Measurements from ENCODE around the gene PHKG2. TPM values are rescaled to one million over a fixed set of nuclear protein-coding genes. Genes with fewer than 3 reads are reported as not detected.

PHKG2 gene
- total and polyA plus RNA-seq, 2 experiments from 2014 or later = 35.1 to 52.1 TPM

- TF ChIP-seq CTCF (IDR thresholded peaks at IDR 0.05; ENCODE audit: low read depth, low read length) = no peak
- DNase-seq (ENCODE audit: low read depth in 1 of 2, low spot score in 1 of 2) = no peak
- H3K4me3 ChIP-seq = peak overlapping the region; percentile 81
- H3K27me3 ChIP-seq = no peaks in the 10 kb centered on the region
- H3K27ac ChIP-seq = peak overlapping the region; percentile 91
- peaks cover 25% of the 10 kb centered on the region for H3K4me1 ChIP-seq (ENCODE audit: low read depth)
- no peaks in the 10 kb centered on the region for H3K9me3 ChIP-seq (ENCODE audit: low read depth)
- peaks cover 27% of the 10 kb centered on the region for H3K36me3 ChIP-seq
Measured at GRCh38 chr16:30774367-30775130, 26.3 kb downstream of the PHKG2 start.

GRCh38 chr16:30775131-30775391 lies 26.8 kb downstream of the PHKG2 start:
- no peak for TF ChIP-seq CTCF (IDR thresholded peaks at IDR 0.05; ENCODE audit: low read depth, low read length)
- no peak for DNase-seq (ENCODE audit: low read depth in 1 of 2, low spot score in 1 of 2)
- H3K9me3 ChIP-seq (ENCODE audit: low read depth) = no peaks in the 10 kb centered on the region
- H3K27ac ChIP-seq = peak overlapping the region; percentile 91
- H3K4me1 ChIP-seq (ENCODE audit: low read depth) = peaks cover 25% of the 10 kb centered on the region
- H3K36me3 ChIP-seq = peaks cover 24% of the 10 kb centered on the region
- no peaks in the 10 kb centered on the region for H3K27me3 ChIP-seq
- H3K4me3 ChIP-seq = peak overlapping the region; percentile 81

- Histone ChIP-seq H3K36me3 (peaks cover 19% of the 10 kb centered on the region), H3K4me1 (ENCODE audit: low read depth) (peaks cover 25% of the 10 kb centered on the region), H3K27ac (peak overlapping the region; percentile 91), H3K9me3 (ENCODE audit: low read depth) (no peaks in the 10 kb centered on the region), H3K27me3 (no peaks in the 10 kb centered on the region), H3K4me3 (peak overlapping the region; percentile 81)
- DNase-seq (ENCODE audit: low read depth in 1 of 2, low spot score in 1 of 2) = peak; percentile 86 to 88
- no peak for TF ChIP-seq CTCF (IDR thresholded peaks at IDR 0.05; ENCODE audit: low read depth, low read length)
Measured at GRCh38 chr16:30775392-30776188, 27.4 kb downstream of the PHKG2 start.

GRCh38 chr16:30777591-30778297 lies 29.5 kb downstream of the PHKG2 start:
- Histone ChIP-seq H3K4me3 (no peak overlapping the region), H3K36me3 (peaks cover 18% of the 10 kb centered on the region), H3K9me3 (ENCODE audit: low read depth) (no peaks in the 10 kb centered on the region), H3K4me1 (ENCODE audit: low read depth) (peaks cover 25% of the 10 kb centered on the region), H3K27ac (peak overlapping the region; percentile 82), H3K27me3 (no peaks in the 10 kb centered on the region)
- TF ChIP-seq CTCF (IDR thresholded peaks at IDR 0.05; ENCODE audit: low read depth, low read length) = no peak
- no peak for DNase-seq (ENCODE audit: low read depth in 1 of 2, low spot score in 1 of 2)

DNA sequence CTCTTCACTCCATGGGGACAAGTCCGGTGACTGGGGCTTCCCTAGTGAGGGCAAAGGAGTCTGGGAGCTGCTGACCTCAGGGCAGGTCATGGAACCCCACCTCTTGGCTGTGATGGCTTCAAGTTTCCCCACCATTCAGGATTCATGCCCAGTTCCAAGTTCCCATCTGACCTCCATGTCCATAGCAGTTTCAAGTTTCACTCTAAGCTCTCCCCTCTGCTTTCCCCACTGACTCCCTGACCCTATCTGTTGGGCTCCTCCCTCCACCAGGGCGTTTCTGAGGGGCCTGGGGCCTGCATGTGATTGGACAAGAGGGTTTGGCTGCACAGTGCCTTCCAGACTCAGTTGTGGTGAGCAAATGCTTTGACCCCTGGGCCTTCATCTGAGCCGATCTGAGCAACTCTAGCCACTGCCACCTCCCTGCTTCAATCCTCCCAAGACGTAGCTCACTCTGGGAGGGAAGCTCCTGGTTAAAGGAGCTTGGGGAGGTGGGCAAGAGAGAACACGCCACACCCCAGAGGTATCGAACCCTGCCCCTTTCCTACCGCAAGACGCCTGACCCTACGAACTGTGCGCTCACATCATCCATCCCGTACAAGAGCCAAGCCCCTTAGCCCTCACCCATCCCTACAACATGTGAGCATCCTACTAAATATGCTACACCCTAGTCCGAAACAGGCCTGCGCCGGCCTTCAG lies 30.5 kb downstream of the PHKG2 start:
- TF ChIP-seq CTCF (IDR thresholded peaks at IDR 0.05; ENCODE audit: low read depth, low read length) = no peak
- H3K27me3 ChIP-seq = no peaks in the 10 kb centered on the region
- DNase-seq (ENCODE audit: low read depth in 1 of 2, low spot score in 1 of 2) = peak; percentile 66 to 68
- peaks cover 25% of the 10 kb centered on the region for H3K36me3 ChIP-seq
- peak overlapping the region; percentile 82 for H3K27ac ChIP-seq
- no peaks in the 10 kb centered on the region for H3K9me3 ChIP-seq (ENCODE audit: low read depth)
- H3K4me3 ChIP-seq = no peak overlapping the region
- peaks cover 25% of the 10 kb centered on the region for H3K4me1 ChIP-seq (ENCODE audit: low read depth)
